Dermis blood vessel endothelial cell (primary cell): ENCODE data around the gene COL27A1. TPM values are rescaled to one million over a fixed set of nuclear protein-coding genes. Genes with fewer than 3 reads are reported as not detected.
"Not testable (repeated sequence)": the region's sequence is repeated elsewhere in the genome, so short reads cannot be mapped to it uniquely, and the experiment has no call there.

Source experiments
- DNase-seq: peaks from one replicate; pipeline ENCODE4 v3.0.0; 2010
- total RNA-seq: library from RNA; depleted of rRNA; stranded (reverse); fragments of >200 nt; gene quantifications from 2 replicates; pipeline ENCODE4 v1.2.3, GENCODE V29; 2014

The COL27A1 gene
- total RNA-seq, 1 donor from 2014 or later, result 6.0 TPM

DNA sequence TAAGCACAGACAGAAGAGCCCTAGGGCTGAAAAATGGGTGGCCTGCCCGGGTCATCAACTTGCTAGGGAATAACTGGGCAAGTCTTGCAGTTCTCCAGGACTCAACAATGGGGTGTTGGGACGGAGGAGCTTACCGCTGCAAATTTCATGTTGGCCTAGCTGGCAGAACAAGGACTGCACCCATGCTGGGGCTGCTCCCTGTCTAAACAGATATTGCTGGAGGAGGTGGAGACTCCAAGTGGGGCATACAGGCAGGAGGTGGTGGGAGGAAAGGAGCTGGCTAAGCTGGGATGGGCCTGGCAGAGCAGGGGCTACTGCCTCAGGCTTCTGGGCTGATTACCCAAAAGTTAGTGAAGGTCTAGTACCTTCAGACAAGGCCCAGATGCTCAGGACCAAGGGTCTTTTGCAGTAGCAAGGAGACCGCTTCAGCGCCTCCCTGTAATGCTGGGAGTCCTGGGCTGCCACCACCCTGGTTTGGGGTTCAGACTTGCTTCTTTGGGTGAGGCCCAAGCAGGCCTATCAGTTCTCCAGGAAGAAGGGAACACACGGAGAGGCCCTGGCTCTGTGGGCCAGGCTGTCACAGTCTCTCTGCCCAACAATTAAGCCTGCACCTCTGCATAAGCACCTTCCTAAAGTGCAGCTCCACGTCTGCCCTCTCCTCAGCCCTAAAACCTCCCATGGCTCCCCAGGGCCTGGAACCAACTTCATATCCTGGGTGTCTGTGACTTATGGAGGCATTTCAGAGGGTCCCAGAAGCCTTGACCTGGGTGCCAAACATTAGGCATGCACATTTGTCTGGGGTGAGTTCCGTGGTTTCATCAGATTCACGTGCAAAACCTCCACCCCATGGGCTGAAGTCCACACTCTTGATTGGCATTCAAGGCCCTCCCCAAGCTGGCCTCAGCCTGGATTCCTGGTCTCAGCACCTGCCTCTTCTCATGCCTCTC, 32.0 kb upstream of the COL27A1 start:
- no peak for DNase-seq

DNA sequence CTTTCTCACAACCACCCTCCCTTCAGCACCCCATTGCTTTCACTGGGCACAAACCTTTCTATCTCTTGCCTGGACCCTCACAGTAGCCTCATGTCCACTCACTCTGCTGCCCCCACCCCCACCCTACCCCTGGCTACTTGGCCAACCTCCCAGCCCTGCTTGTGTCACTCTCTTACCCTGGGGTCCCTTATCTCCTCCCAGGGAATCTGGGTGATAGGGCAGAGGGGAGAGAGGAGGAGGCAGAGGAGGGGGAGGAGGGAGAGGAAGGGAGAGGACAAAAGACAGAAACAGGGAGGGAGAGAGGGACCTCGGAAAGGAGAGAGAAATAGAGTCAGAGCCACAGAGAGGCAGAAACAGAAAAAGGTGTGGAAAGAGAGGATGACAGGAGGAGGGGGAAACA, 31.2 kb upstream of the COL27A1 start:
- DNase-seq, result no peak

DNA sequence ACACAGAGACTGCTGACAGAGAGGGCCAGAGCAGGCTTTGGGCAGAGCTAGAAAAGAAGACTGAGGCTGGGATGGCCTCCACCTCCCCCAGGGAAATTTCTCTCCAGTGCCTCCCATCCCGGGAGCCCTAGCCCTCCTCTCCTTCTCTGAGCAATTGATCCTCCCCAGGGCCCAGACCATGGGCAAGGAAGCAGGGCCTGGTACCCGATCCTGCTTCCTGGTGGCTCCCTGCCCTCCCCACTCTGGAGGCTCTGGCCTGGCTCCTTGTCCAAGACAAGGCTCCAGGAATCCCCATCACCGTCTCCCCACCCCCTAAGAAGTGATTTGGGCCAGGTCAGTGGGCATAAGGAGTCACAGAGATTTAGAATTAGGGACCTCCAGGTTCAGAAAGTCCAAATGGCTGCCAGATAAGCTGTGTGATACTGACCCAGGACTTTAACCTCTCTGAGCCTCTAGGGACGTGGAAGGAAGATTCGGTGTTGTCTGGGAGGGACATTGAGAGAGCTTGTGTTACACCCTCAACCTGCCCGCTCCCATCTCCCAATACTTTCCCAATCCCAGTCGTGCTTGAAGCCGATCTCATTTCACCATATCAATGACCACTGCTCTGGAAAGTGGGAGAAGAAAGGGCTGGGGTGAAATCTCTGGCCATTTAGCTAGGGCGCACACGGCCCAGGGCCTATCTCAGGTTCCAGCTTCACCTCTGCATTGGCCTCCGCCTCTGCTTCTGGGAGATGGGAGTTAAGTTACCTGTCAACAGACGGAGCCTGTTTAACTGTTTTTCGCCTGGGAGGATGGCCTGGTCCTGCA, 30.5 kb upstream of the COL27A1 start:
- DNase-seq, result no peak

DNA sequence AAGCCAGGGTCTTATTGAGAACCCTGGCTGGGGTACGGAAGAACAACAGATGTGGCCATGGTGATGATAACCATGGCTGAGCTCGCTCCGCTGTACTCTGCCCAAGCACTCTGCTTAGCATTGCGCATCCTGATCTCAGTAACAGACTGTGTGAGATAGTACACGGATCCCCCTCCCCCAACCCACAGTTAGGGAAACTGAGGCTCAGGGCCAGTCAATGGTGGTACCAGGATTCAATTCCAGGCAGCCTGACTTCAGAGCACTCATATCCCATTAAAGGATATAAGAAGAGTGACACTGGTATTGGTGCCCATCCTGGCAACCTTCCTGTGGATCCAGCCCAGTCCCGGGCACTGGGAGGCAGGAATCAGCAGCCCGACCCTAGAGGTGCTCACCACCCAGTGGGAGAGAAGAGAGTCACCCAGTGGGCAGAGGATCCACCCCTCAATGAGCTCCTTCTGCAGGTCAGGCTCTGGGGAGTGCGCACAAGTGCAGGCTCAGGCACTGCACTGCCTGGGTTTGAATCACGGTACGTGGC, 29.8 kb upstream of the COL27A1 start:
- DNase-seq, result no peak

DNA sequence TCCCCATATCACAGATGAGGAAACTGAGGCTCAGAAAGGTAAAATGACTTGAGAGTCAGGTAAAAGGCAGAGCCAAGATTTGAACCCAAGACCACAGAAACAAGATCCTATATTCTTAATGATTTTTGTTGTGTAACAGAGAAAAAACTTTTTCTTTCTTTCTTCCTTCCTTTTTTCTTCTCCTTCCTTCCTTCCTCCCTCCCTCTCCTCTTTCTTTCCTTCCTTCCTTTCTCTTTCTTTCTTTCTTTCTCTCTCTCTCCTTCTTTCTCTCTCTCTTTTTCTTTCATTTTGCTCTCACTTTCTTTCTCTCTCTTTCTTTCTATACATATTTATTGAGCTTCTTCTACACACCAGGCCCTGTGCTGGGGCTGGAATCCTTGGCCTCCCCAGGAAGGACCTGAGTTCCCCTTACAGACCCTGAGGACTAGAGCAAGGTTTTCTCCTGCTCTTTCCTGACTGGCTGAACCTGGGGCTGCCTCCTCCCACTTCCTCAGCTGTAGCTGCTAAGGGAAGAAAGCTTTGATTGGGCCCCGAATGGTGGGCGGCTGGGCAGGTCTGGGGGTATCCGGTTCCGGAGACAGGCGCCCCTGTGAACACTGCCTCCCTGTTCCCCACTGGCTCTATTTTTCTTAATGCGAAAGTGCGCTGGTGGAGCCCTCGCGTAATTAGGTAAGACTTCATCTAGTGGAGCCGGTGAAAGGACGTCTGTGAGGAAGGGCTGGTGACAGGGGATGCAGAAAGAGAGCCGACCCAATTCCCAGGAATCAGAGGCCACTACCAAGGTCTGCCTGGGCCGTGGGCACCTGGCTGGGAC, 28.9 kb upstream of the COL27A1 start:
- no peak for DNase-seq

DNA sequence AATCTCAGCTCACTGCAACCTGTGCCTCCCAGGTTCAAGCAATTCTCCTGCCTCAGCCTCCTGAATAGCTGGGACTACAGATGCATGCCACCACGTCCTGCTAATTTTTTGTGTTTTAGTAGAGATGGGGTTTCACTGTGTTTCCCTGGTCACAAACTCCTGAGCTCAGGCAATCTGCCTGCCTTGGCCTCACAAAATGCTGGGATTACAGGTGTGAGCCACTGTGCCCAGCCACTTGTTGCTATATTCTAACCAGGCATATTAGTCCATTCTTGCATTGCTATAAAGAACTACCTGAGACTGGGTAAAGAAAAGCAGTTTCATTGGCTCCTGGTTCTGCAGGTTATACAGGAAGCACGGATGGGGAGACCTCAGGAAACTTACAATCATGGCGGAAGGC, 26.6 kb upstream of the COL27A1 start:
- not testable (repeated sequence) for DNase-seq

DNA sequence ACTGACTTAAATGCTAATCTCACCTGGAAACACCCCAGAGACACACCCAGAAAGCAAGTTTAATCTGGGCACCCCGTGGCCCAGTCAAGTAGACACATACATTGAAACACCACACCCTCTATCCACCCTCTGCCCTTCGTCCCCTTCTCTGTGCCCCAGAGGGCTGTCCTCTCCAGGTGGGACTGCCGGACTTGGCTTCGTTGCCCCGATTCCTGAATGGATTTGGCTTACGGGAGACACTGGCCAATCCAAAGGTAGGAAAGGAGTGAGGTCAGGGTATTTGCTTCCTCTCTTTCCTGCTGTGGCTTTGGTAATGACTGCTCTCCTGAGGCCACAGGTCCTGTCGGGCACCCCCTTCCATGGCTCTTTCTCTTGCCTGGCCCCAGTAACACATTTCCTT, 25.2 kb upstream of the COL27A1 start:
- no peak for DNase-seq

DNA sequence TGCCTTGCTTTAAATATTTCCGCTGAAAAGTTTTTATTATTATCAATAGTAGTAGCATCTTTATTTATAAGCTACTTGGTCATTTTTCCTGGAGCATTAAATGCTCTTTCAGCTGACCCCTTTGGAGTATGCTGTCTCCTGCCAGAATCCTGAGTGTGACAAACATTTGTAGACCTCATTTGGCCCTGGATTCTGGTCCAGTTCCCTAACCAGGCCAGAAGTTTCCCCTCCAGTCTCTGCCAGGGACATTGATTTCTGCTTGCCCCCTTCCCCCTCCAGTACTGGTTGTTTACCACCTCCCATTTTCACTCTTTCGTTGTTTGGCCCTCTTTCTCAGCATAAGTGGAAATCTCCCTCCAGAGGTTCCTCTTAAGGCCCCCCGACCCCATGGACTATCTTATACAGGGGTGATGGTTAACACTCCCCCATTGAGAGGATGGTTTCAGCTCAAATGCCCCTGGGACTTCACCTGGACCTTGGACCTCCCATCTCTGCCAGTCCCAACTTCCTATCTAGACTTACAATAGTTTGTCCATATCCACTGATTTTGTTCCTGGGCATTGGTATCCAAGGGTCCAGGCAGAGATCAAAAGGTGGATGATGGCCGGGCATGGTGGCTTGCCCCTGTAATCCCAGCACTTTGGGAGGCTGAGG, 24.6 kb upstream of the COL27A1 start:
- DNase-seq, result no peak

DNA sequence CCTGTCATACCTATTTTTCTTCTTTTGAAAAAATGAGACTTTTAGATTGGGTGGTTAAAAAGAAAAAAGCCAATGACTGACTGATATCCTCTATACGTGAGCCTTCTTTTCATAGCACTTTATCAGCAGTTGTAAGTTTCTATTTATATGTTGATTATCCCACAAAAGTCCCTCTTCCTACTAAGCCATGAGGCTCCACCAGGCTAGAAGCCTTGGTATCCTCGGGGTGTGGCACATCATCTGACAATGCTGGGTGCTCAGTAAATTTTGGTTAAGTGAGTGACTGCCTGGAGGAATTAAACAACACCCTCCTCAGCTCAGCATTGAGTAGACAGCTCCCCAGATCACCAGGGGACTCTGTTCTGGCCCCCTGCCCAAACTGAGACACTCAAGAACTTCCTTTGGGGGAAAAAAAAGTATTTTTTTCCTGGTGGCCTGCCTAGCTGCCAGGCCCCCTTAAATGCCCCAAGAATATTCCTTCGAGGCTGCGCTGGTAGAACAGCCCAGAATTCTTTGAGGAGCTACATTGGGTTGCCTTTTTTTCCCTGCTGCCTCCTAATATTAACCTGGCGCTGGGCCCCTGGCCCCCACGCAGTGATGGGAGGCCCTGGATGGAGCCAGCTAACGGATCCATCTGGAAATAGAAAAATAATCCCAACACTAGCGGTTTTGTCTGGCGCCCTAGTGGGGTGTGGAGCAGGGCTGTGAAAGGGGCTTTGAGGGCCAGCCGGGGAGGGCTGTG, 23.4 kb upstream of the COL27A1 start:
- no peak for DNase-seq

DNA sequence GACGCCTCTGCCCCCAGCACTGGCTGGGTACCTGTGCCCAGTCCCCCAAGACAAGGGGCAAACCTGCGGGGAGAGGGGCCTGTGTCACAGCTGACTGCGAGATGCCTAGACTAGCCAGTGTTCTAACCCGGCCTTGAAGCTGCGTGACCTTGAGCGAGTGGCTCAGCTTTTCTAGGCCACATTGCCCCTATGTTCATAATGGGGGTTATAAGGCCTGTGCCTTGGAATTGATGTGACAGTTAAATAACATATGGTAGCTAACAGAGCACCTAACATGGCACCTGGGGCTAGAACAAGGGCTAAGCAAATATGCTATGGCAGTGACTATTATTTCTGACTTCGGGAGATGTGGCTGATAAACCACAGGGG, 22.8 kb upstream of the COL27A1 start:
- DNase-seq, result no peak

DNA sequence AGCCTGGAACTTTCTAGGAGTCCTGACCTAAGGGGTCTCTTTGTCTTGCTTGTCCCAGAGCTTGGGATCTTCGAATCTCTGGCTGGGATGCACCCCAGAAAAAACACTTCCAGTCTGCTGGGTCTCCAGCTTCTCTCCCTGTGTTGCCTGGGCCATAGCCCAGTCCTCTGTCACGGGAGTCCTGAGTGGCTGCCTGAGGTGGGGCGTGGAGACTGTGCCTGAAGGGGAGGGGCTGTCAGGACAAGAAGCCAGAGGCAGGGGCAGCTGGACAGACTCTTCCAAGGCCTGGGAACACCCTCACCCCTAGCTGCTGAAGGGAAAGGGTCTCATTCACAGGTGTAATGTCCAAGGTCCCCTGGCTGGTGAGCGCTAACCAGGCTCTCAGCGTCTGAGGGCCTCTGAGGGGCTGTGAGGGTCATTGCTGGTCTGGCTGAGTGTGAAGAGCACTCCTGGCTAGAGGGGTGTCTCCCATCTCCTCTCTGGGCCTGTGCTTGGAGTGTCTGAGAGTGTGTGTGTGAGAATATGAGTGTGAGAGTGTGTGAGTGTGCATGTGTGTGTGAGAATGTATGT, 20.4 kb upstream of the COL27A1 start:
- DNase-seq, result no peak

DNA sequence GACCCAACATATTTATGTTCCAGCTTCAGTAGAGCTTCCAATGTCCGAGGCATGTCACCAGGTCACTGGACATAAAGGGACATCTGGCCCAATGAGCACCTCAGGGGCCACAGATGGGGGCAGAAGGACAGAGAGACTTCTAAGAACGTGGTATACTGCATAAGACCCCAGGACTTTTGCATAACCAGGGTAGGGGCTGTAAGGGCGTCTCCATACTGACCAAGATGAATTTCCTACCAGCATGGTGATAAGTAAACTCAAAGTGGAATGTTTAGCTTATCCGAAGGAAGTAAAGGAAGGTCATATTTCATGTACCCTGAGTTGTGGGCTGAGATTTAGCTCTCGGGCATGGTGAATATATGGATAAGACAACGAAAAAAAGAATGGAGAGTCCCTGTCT, 17.5 kb upstream of the COL27A1 start:
- DNase-seq, result no peak

DNA sequence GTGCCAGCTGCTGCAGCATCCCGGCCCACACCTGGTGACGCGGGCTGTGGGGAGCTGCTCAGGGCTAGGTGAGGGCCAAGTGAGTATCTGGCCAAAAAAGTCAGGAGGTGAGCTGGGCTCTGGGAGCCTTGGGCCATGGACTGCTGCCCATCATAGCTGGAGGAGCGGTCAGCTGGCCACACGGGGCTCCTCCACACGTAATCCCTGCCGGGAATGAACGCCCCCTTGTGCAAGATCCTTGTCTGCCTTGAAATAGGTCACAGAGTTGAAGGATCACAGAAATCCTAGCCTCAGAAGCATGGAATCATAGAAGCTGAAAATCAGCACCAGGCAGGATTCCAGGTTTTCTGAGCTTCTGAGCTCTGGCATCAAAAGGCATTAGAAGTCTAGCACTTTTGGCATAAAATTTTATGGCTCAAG, 16.8 kb upstream of the COL27A1 start:
- no peak for DNase-seq

DNA sequence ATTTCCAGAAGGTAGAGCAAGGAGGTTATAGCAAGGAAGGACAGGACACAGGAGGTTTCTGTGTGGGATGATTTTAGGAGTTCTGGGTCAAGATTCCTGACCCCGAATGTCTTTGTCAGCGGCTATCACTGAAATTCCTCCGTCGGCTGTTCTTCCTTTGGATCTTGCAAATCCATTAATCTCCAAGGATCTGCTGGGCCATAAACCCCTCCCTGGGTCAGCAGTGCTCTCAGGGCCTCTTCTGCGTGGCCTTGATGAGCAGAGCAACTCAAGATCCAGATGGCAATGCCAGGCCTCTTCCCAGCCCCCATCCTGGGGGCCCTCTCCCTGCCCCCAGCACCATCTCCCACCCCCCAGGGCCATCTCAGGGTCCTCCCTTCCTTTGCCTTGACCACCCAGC, 16.3 kb upstream of the COL27A1 start:
- no peak for DNase-seq

DNA sequence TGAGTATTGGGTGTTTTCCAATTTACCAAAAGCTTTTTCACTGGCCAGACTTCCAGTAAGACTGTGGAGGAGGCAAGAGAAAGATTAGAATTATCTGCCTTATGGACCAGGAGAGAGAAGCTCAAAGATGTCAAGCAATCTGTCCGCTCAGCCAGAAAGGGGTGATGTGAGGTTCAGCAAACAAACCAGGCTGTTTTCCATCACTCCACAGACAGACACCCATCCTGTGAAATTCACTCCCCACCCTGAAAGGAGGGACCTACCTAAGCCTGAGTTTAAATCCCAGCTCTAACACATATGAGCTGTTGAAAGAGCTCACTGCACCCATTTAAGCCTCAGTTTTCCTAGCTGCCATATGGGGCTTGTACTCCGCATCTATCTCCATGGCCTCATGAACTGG, 14.9 kb upstream of the COL27A1 start:
- no peak for DNase-seq

DNA sequence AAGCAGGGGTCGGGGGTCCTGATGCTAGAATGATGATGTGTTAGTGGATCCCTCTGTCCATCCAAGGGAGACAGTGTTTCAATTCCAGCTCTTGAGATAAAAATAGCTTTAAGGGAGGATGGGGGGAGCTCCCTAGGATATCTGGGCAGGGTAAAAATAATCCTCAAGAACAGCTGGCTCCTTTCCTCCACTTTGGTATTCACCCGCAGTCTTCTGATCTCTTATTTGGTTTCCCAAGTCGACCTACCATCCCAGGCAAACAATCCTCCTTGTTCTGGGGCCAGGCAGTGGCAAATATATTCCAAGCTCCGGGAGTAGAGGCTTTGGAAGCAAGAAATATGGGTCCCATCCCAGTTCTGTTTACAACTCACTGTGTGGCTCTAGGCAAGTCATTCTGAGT, 14.5 kb upstream of the COL27A1 start:
- DNase-seq, result no peak

DNA sequence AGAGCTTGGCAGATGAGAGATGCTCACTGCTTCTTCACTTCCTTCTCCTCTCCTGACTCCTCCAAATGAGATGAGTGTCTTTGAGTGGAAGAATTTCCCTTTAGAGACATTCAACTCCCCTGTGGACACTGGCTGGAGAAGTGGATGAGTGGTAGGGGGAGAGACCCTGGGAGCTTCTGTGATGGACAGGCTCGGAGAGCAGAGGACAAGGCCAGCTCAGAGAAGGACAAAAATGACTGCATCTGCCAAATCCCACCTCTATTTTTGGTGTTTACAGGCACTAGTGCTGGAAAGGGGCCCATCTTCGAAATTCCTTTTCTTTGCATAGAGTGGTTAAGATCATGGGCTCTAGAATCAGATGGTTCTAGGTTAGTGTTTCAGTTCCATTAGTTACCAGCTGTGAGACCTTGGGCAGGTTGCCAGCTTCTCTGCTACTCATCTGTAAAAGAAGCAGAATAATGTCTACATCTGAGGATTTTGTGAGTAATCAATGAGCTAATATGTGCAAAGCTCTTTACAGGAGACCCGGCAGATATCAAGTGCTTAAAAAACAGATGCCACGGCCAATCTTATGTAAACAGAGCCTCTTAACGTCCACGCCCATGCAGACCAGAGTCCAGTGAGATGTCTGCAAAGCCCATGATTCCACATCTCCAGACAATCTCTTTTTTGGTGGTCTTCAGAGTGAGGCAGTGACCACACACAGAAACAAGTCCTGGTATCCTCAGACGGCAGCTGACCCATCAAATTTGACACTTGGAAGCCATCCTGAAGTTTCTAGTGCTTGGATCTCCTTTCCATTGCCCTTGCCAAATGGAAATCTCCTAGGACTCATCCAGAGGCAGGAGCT, 13.6 kb upstream of the COL27A1 start:
- DNase-seq, result no peak

DNA sequence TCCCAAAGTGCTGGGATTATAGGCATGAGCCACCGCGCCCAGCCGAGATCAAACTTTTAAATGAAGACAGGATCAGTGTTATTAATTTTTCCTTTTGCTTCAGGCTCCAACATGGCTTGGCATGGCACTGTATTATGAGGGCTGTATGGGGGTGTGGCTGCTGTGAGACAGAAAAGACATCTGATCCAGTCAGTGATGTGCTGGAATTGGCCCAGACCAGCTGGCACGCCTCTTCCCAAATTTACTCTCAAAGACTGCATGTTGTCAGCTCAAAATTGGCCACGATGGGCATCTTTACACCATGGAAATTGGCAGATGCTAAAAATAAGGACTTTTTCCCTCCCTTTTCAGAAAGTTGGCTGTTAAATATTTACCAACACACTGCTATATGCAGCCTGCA, 12.1 kb upstream of the COL27A1 start:
- no peak for DNase-seq

DNA sequence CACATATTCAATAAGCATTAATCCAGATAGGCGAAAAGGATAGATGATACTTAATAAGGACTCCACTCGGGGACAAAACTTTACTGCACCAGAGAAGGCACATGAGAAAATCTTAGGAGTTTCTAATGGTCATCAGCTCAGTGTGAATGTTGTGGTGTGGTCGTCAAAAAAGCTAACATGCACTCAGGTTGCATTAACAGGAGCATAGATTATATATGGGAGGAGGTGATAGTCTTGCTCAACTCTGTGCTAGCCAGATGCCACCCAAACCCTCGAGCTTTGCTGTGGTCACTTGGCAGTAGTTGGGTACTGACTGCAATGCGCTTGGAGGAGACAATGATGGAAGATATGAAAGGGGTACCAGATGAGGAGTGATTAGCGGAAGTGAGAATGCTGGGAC, 8.6 kb upstream of the COL27A1 start:
- DNase-seq, result no peak

DNA sequence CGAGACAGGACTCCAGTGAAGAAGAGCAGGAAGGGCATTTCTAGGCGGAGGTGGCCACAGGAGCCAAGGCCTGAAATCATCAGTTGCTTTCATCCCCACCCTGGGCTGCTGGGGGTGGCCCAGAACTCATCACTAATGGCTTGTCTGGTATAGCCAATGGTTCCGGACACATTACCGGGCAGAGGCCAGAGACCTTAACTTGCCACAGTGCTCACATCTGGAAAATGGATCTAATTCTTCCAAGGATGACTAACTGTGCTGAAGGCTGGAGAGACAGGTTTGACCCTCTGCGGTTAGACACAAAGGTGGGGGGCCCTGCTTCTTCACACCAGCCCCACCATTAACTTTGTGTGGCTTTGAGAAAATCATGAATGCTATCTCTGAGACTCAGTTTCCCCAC, 6.2 kb upstream of the COL27A1 start:
- DNase-seq, result no peak
